Measurements from ENCODE around the gene GFPT2. TPM values are rescaled to one million over a fixed set of nuclear protein-coding genes. Genes with fewer than 3 reads are reported as not detected.

Gene GFPT2
- total RNA-seq, 2 experiments from 2014 or later = not detected

DNA sequence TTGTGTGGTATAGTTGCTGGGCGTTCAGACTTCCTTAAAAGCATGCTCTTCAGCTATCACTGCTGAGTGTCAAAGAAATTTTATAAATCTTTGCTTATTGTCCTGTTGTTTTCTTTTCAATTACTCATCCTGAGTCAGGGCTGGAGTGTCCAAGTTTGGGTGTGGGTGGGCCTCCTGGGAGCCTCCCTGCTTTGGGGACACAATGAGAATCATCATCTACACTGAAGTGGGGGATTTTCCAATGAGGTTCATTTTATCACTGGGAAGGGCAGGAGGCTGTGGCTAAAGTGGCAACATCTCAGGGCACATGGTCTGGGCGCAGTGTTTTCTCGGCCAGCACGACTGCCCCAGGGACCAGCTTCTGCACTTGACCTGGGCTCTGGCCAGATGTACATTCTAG, 19.5 kb downstream of the GFPT2 start:
- Histone ChIP-seq H3K4me2 (ENCODE audit: low read length) (no peak overlapping the region), H3K9me2 (ENCODE audit: insufficient read depth, low read length) (no peaks in the 10 kb centered on the region), H3K36me3 (ENCODE audit: insufficient read depth, low read length) (no peaks in the 10 kb centered on the region), H3K9me3 (ENCODE audit: low read length) (no peaks in the 10 kb centered on the region), H3K79me2 (ENCODE audit: insufficient read depth, low read depth, low read length) (no peaks in the 10 kb centered on the region), H4K20me1 (ENCODE audit: insufficient read depth, low read length) (no peaks in the 10 kb centered on the region), H2AFZ (ENCODE audit: low read length) (no peak overlapping the region), H3K4me1 (ENCODE audit: insufficient read depth, low read length, poor library complexity, severe bottlenecking) (no peaks in the 10 kb centered on the region), H3K27ac (ENCODE audit: low read depth, low read length, poor library complexity, severe bottlenecking) (no peak overlapping the region), H3K4me3 (ENCODE audit: low read depth, low read length, poor library complexity, severe bottlenecking) (no peak overlapping the region)
- ChIA-PET CTCF (ENCODE audit: unreplicated experiment) (no interaction called here), POLR2A (no interaction called here)
- intact Hi-C loops (cut with micrococcal nuclease; ENCODE audit: unreplicated experiment) = no loop called here
- TF ChIP-seq EZH2phosphoT487 (IDR thresholded peaks at IDR 0.05; ENCODE audit: borderline replicate concordance, low read depth, low read length) = no peak
- TF ChIP-seq, protein P1, sequence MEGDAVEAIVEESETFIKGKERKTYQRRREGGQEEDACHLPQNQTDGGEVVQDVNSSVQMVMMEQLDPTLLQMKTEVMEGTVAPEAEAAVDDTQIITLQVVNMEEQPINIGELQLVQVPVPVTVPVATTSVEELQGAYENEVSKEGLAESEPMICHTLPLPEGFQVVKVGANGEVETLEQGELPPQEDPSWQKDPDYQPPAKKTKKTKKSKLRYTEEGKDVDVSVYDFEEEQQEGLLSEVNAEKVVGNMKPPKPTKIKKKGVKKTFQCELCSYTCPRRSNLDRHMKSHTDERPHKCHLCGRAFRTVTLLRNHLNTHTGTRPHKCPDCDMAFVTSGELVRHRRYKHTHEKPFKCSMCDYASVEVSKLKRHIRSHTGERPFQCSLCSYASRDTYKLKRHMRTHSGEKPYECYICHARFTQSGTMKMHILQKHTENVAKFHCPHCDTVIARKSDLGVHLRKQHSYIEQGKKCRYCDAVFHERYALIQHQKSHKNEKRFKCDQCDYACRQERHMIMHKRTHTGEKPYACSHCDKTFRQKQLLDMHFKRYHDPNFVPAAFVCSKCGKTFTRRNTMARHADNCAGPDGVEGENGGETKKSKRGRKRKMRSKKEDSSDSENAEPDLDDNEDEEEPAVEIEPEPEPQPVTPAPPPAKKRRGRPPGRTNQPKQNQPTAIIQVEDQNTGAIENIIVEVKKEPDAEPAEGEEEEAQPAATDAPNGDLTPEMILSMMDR (conservative IDR thresholded peaks at IDR 0.05; ENCODE audit: low read length) = no peak
- DNase-seq (ENCODE audit: low spot score) = no peak
- no TSS peak for BruUV-seq (replicated peaks)

DNA sequence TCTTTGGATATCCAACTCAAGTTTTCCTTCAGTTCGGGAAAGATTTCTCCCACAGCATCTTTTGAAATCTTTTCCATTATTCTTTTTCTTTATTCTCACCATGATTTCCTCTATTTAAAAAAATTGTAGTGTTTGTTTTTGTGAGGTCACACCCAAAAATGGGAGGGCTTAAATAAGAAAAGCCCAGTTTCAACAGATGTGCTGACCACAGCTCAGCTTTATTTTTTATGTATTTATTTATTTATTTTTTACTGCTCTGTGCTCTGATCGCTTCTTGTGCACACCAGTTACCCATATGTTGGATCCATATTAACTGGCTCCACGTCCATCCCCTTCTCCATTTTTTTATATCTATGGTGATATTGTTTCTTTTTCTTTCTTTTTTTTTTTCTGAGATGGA, 20.3 kb downstream of the GFPT2 start:
- no peak for DNase-seq (ENCODE audit: low spot score)
- Histone ChIP-seq H3K36me3 (ENCODE audit: insufficient read depth, low read length) (no peaks in the 10 kb centered on the region), H3K4me2 (ENCODE audit: low read length) (no peak overlapping the region), H4K20me1 (ENCODE audit: insufficient read depth, low read length) (no peaks in the 10 kb centered on the region), H3K9me2 (ENCODE audit: insufficient read depth, low read length) (no peaks in the 10 kb centered on the region), H3K4me1 (ENCODE audit: insufficient read depth, low read length, poor library complexity, severe bottlenecking) (no peaks in the 10 kb centered on the region), H3K27ac (ENCODE audit: low read depth, low read length, poor library complexity, severe bottlenecking) (no peak overlapping the region), H2AFZ (ENCODE audit: low read length) (no peak overlapping the region), H3K79me2 (ENCODE audit: insufficient read depth, low read depth, low read length) (no peaks in the 10 kb centered on the region), H3K4me3 (ENCODE audit: low read depth, low read length, poor library complexity, severe bottlenecking) (no peak overlapping the region), H3K9me3 (ENCODE audit: low read length) (no peaks in the 10 kb centered on the region)
- ChIA-PET POLR2A (no interaction called here), CTCF (ENCODE audit: unreplicated experiment) (no interaction called here)
- BruUV-seq (replicated peaks) = no TSS peak
- TF ChIP-seq, protein P1 (conservative IDR thresholded peaks at IDR 0.05; ENCODE audit: low read length) = no peak
- TF ChIP-seq EZH2phosphoT487 (IDR thresholded peaks at IDR 0.05; ENCODE audit: borderline replicate concordance, low read depth, low read length) = no peak
- intact Hi-C loops (cut with micrococcal nuclease; ENCODE audit: unreplicated experiment) = no loop called here

DNA sequence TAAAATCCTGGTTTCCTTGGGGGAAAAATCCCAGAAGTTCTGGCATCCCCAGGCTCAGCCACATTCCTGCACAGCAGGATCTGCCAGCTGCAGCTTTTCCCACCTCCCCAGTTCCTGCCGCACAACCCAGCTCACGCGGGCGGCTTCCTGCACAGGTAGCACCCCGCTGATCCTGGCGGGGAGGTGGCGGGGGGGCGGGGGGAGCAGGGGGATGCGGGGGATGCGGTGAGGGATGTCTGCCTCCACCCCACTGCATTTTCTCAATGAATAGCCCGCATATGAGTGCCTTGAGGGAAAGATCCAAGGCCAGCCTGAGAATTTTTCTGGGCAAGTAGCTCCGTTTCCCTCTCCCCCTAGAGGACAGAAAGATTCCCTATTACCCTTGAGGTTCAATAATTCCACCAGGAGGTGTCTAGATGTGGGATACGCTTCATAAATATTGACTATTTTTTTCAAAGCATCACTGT, 21.1 kb downstream of the GFPT2 start:
- Histone ChIP-seq H3K27ac (ENCODE audit: low read depth, low read length, poor library complexity, severe bottlenecking) (no peak overlapping the region), H3K9me3 (ENCODE audit: low read length) (no peaks in the 10 kb centered on the region), H3K79me2 (ENCODE audit: insufficient read depth, low read depth, low read length) (no peaks in the 10 kb centered on the region), H3K4me3 (ENCODE audit: low read depth, low read length, poor library complexity, severe bottlenecking) (no peak overlapping the region), H4K20me1 (ENCODE audit: insufficient read depth, low read length) (no peaks in the 10 kb centered on the region), H2AFZ (ENCODE audit: low read length) (no peak overlapping the region), H3K4me2 (ENCODE audit: low read length) (no peak overlapping the region), H3K36me3 (ENCODE audit: insufficient read depth, low read length) (no peaks in the 10 kb centered on the region), H3K4me1 (ENCODE audit: insufficient read depth, low read length, poor library complexity, severe bottlenecking) (no peaks in the 10 kb centered on the region), H3K9me2 (ENCODE audit: insufficient read depth, low read length) (no peaks in the 10 kb centered on the region)
- ChIA-PET CTCF (ENCODE audit: unreplicated experiment) (no interaction called here), POLR2A (no interaction called here)
- intact Hi-C loops (cut with micrococcal nuclease; ENCODE audit: unreplicated experiment) = no loop called here
- TF ChIP-seq EZH2phosphoT487 (IDR thresholded peaks at IDR 0.05; ENCODE audit: borderline replicate concordance, low read depth, low read length) = no peak
- TF ChIP-seq, protein P1 (conservative IDR thresholded peaks at IDR 0.05; ENCODE audit: low read length) = no peak
- no peak for DNase-seq (ENCODE audit: low spot score)
- no TSS peak for BruUV-seq (replicated peaks)
